Gastrocnemius medialis (tissue), 4 donors: ENCODE data around the gene ADCY5. TPM values are rescaled to one million over a fixed set of nuclear protein-coding genes. Genes with fewer than 3 reads are reported as not detected.

Source experiments
- ATAC-seq, 2 donors: fragments of 150-250 bp; one replicate each; pipeline ENCODE4 v1.9.1; 2016
- DNase-seq, 2 donors: peaks; one replicate each; pipeline ENCODE4 v3.0.0-alpha.2; 2019
- H3K27ac ChIP-seq, 4 donors: fragments of 200-600 bp; sonication (generic); 1 replicate in 1 of 4; 2 replicates in 3 of 4; pipeline ENCODE4 v1.5.1; 2016 to 2018; ENCODE audit warnings: mild to moderate bottlenecking in 2 of 4, moderate library complexity in 1 of 4
- H3K27me3 ChIP-seq, 3 donors: fragments of 200-600 bp; sonication (generic) in 2 of 3; 1 replicate in 1 of 3; 2 replicates in 2 of 3; pipeline versions ENCODE4 v1.5.1 to v1.6.0; 2016 to 2019; ENCODE audit warnings: mild to moderate bottlenecking in 1 of 3, moderate library complexity in 1 of 3
- H3K36me3 ChIP-seq, 2 donors: fragments of 200-600 bp; sonication (generic) in 1 of 2; one replicate each; pipeline ENCODE4 v1.5.1; 2017 to 2018
- H3K4me1 ChIP-seq, 2 donors: fragments of 200-600 bp; sonication (generic) in 1 of 2; one replicate each; pipeline ENCODE4 v1.5.1; 2016 to 2017; ENCODE audit warnings: mild to moderate bottlenecking in 2 of 2
- H3K4me3 ChIP-seq, 4 donors: fragments of 200-600 bp; sonication (generic) in 3 of 4; 1 replicate in 1 of 4; 2 replicates in 3 of 4; pipeline ENCODE4 v1.5.1; 2016 to 2019; ENCODE audit warnings: mild to moderate bottlenecking in 2 of 4
- H3K9me3 ChIP-seq, 3 donors: fragments of 200-600 bp; sonication (generic) in 2 of 3; 1 replicate in 1 of 3; 2 replicates in 2 of 3; pipeline ENCODE4 v1.5.1; 2016 to 2019
- CTCF ChIP-seq, 5 experiments: fragments of 450-650 bp in 3 of 5; fragments of 200-600 bp in 2 of 5; sonication (generic) in 2 of 5; IDR thresholded peaks in 4 of 5; conservative IDR thresholded peaks in 1 of 5; 1 replicate in 4 of 5; 2 replicates in 1 of 5; pipeline ENCODE4 v1.5.1; 2016 to 2019; ENCODE audit warnings: antibody characterized with exemption in 5 of 5, mild to moderate bottlenecking in 3 of 5, moderate library complexity in 3 of 5
- POLR2A ChIP-seq, 2 donors: fragments of 450-650 bp; IDR thresholded peaks; one replicate each; pipeline ENCODE4 v1.6.1; 2017; ENCODE audit warnings: antibody characterized with exemption in 2 of 2, mild to moderate bottlenecking in 2 of 2, moderate library complexity in 2 of 2
- in situ Hi-C, 4 donors: fragments of 200-750 bp; cut with MboI; loops; one replicate each; pipeline versions ENCODE4 v1.15.0 to v1.8.0; 2017; ENCODE audit warnings: low sequenced_read_pairs in 4 of 4
- intact Hi-C: fragments of 100-400 bp; cut with DNase I; formaldehyde crosslinking; loops from one replicate; pipeline ENCODE4 v1.15.1; 2023; ENCODE audit warnings: low total_unique reads
- total RNA-seq, 4 donors: library from RNA; depleted of rRNA; stranded (reverse); fragments of >200 nt; gene quantifications; one replicate each; pipeline versions ENCODE4 v1.1.0 to v1.2.3, GENCODE V29; 2016

Gene ADCY5
- total RNA-seq, 4 donors from 2014 or later, result 1.0 to 6.4 (median 4.3) TPM

- ATAC-seq (no peak), DNase-seq (no peak)
- in situ Hi-C loops (loop anchor here in 3 of 4 donors (25.0 kb wide), 1 partner anchor 145 kb away; no protein-coding TSS in a partner anchor), intact Hi-C loops (no loop called here)
- Histone ChIP-seq H3K36me3 (no peaks in the 10 kb centered on the region), H3K27me3 (peaks cover 0 to under 1% (median 0%) of the 10 kb centered on the region in 3 donors), H3K9me3 (no peaks in the 10 kb centered on the region), H3K4me1 (no peaks in the 10 kb centered on the region), H3K4me3 (no peak overlapping the region), H3K27ac (no peak overlapping the region)
- no peak for TF ChIP-seq POLR2A (IDR thresholded peaks at IDR 0.05)
- no peak for TF ChIP-seq CTCF (IDR thresholded peaks at IDR 0.05 in 4 of 5, conservative IDR thresholded peaks at IDR 0.05 in 1 of 5)
Observed at GRCh38 chr3:123481722-123482457, 33.0 kb upstream of the ADCY5 start.

- DNase-seq, result no peak
- TF ChIP-seq POLR2A (IDR thresholded peaks at IDR 0.05) (no peak), CTCF (IDR thresholded peaks at IDR 0.05 in 4 of 5, conservative IDR thresholded peaks at IDR 0.05 in 1 of 5) (no peak)
- in situ Hi-C loops (loop anchor here in 3 of 4 donors (25.0 kb wide), 1 partner anchor 144 kb away; no protein-coding TSS in a partner anchor), intact Hi-C loops (no loop called here)
- no peak overlapping the region for H3K4me3 ChIP-seq
- H3K9me3 ChIP-seq, result no peaks in the 10 kb centered on the region
- ATAC-seq, result no peak
- H3K4me1 ChIP-seq, result no peaks in the 10 kb centered on the region
- no peak overlapping the region for H3K27ac ChIP-seq
- H3K27me3 ChIP-seq, result peaks cover 0 to 3% (median 0%) of the 10 kb centered on the region in 3 donors
- no peaks in the 10 kb centered on the region for H3K36me3 ChIP-seq
Observed at GRCh38 chr3:123481071-123481470, 32.2 kb upstream of the ADCY5 start.

- in situ Hi-C loops (loop anchor here in 3 of 4 donors (25.0 kb wide), 1 partner anchor 143 kb away; no protein-coding TSS in a partner anchor), intact Hi-C loops (no loop called here)
- Histone ChIP-seq H3K27me3 (peaks cover 0 to 3% (median 0%) of the 10 kb centered on the region in 3 donors), H3K4me3 (no peak overlapping the region), H3K4me1 (no peaks in the 10 kb centered on the region), H3K27ac (no peak overlapping the region), H3K9me3 (no peaks in the 10 kb centered on the region), H3K36me3 (no peaks in the 10 kb centered on the region)
- no peak for DNase-seq
- ATAC-seq, result no peak
- TF ChIP-seq POLR2A (IDR thresholded peaks at IDR 0.05) (no peak), CTCF (IDR thresholded peaks at IDR 0.05 in 4 of 5, conservative IDR thresholded peaks at IDR 0.05 in 1 of 5) (no peak)
Observed at GRCh38 chr3:123480428-123480827, 31.5 kb upstream of the ADCY5 start.

GRCh38 chr3:123479891-123480290, 31.0 kb upstream of the ADCY5 start:
- H3K4me1 ChIP-seq, result no peaks in the 10 kb centered on the region
- H3K9me3 ChIP-seq, result no peaks in the 10 kb centered on the region
- intact Hi-C loops, result no loop called here
- H3K27me3 ChIP-seq, result peaks cover 0 to 3% (median 0%) of the 10 kb centered on the region in 3 donors
- ATAC-seq (no peak), DNase-seq (no peak)
- in situ Hi-C loops, result loop anchor here in 3 of 4 donors (25.0 kb wide), 1 partner anchor 143 kb away; no protein-coding TSS in a partner anchor
- no peaks in the 10 kb centered on the region for H3K36me3 ChIP-seq
- no peak overlapping the region for H3K4me3 ChIP-seq
- H3K27ac ChIP-seq, result no peak overlapping the region
- TF ChIP-seq CTCF (IDR thresholded peaks at IDR 0.05 in 4 of 5, conservative IDR thresholded peaks at IDR 0.05 in 1 of 5) (no peak), POLR2A (IDR thresholded peaks at IDR 0.05) (no peak)
